Measurements from ENCODE around the gene GMCL1.
"Not testable (repeated sequence)": the region's sequence is repeated elsewhere in the genome, so short reads cannot be mapped to it uniquely, and the experiment has no call there.

Gene GMCL1

DNA sequence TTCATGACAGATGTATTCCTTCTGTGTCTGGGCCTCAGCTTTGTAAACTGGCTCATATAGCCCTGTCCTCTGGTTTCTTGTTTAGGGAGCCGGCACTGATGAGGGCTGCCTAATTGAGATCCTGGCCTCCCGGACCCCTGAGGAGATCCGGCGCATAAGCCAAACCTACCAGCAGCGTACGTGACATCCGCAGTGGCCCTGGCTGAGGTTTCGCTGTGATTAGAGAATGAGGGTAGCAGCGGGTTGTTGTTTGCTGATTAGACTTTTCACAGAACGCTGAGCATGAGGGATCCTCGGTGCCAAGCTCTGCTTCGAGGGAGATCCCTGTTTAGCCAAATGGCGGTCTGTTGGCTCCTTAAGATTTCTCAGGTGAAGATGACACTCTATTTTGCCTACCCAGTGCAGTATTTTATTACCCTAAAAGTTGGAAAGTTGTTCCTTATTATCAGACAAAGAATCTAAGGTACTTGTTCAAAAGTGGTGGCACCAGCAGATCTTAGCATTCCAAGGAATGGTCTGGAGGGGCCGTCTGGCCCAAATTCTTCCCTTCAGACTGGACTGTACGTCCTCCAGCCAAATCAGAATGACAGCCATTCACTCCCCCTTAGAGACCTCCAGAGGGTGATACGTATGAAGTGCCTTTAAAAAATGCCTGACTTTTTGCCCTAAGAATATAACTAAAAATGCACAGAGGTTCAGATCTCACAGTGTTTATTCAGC lies 21.5 kb upstream of the GMCL1 start:
- DNase-seq (ENCODE audit: low spot score): no peak

DNA sequence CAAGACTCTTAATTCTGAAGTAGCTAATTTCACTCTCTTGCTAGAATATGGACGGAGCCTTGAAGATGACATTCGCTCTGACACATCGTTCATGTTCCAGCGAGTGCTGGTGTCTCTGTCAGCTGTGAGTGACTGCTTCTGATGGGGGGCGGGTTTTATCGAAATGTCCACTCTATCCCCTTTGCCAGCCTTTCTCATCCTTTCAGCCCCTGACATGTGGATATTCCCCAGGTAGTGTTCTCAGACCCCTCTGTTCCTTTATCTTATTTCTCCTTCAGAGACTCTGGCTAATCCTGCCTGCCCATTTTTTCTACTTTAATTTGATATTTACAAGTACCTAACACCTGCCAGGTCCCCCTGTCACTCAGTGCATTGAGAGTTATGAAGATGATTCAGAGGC lies 18.9 kb upstream of the GMCL1 start:
- DNase-seq (ENCODE audit: low spot score): no peak

DNA sequence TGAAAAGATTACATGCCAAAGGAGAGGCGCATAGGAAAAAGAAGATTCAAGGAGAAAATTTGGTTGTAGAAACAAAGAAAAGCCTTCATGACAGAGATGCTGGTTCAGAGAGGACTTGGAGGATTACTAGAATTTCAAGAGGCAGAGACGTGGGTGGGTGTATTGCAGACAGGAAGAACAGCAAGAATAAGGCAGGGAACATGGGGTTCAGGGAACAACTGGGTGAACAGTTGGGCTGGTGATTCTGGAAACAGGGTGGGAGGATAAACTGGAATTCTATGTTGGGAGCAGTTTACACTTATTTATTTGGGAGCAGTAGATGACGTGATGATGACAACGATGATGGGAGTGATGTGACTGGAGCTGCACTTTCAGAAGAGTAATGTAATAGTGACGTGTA lies 18.4 kb upstream of the GMCL1 start:
- DNase-seq (ENCODE audit: low spot score): no peak

DNA sequence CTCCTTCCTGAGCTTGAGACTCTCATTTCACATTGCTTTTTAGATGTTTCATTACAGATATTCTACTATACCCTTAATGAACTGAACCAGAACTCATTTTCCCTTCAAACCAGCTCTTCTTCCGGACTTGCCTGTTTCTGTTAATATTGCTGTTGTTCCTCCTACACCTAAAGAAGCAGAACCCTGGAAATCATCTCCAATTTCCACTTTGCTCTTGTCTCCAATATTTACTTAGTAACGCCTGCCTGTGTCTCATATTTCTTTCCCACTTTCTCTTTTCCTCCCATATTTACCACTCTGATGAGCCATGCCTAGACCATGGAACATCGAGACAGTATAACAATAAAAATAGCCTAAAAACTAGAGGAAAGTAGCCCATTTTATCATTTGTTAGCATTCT lies 17.9 kb upstream of the GMCL1 start:
- DNase-seq (ENCODE audit: low spot score): no peak

DNA sequence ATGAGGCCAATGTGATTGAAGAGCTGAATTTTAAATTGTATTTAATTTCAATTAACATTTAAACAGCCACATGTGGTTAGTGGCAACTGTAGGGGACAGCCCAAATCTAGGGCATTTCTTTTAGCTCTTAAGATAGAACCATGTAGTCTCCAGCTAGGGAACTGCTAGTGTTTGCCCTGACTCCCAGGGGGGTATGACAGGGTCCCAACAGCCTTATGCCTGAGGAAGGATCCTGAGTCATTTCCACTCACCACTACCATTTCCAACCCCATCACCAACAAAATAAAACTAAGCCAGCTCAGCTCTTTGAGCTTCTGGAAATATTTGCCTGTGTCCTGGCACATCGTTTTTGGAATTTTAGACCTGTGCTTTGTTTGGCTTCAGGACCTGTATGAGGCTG lies 13.7 kb upstream of the GMCL1 start:
- no peak for DNase-seq (ENCODE audit: low spot score)

DNA sequence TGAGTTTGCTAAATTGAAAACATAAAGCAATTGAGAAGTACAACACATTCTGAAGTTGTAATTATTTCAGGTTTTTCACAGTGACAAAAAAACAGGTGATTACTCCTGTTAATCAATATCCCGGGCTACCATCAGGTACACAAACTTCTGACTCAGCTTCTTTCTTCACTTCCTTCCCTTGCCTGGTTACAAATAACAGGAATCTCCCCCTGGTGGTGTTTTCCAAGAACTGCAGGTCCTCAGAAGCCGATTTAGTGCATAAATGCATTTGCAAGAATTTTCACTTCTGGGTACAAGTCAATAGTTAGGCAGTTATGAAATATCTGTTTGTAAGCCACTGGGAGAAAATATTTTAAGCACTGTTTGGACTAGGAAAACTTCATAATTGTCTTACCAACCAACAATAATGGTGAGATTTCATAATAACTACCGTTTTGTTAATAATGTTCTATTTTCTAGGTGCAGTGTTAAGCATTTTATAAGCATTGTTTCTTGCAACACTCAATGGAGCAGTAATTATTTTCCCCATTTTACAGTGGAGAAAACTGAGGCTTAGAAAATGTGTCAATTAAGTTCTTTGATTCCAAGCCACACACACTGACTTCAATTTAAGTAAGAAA lies 12.4 kb upstream of the GMCL1 start:
- DNase-seq (ENCODE audit: low spot score): peak; percentile 74

DNA sequence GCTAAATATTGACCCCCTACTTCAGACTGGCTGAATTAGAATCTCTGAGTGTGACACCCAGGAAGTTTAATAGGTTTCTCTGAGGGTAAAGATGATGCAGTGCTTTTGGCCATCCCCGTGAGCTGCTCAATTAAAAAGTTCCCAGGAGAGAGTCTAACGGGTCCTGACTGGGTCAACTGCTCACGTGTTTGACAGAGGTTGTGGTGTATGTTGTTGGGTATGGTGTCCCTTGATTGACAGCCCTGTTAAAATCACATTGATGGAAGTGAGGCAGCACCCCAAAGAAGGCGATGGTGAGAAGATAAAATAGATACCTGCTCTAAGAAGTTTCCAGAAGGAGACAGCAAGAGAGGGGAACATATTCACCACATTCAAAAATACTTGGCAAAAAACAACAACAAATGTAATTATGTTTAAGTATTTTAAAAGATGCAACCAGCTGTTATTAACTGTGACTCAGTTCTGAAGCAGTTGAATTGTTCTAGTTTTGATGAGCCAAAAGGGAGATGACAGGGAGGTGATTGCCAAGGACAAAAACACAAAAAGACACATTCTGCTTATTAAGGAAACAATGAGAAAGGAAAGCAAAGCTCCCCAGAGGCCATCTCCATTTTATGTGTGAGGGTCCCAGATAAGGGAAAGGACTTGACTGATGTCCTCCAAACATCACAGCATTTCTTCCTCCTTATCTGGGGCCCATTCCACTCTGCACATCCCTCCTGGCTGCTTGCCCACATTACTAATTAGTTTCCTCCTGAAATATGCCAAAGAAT lies 11.5 kb upstream of the GMCL1 start:
- DNase-seq (ENCODE audit: low spot score): no peak

DNA sequence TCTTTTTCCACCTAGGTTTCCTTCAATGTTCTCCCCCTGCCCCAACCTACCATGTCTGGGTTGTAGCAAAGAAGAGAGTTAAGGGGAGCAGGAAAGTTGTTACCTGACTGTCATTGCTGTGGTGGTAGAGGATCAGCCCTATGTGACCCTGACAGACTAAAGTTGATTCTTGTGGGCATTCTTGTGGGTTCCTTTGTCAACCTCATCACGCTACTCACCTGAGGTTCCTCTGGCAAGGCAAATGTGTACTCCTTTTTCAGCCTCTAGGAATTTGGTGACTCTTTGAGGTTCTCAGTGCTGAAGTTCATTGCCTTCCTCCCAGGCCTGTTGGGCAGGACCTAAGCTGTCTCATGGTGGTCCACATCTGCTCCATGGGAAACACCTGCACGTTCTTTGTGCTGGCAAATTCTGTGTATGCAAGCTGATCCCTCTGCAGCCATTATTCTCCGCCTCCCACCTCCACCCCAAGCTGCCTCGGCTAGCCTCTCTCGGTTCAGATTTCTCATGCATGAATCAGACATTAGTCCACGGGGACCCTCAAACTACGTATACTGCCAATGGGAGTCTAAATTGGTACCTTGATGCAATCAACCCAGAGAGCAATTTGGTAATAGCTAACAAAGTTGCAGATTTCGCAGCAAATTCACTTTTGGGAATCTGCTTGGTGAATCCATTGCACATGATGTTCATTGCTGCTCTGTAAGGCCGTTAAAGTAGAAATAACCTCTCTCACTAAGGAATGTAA lies 1.5 kb upstream of the GMCL1 start:
- DNase-seq (ENCODE audit: low spot score): no peak

DNA sequence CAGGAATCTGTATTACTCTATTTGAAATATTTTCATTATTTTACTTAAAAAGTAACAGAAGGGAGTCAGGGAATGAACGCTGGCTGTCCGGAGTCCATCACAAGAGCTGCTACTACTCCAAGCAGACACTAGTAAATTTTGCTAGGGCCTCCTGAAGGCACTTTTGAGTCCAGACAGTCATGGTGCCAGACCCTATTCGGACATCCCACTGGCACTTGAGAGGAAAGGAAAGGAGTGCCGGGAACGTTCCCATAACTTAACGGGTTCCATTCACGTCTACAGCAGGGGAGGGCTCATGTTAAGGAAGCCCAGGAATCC lies 563 bp upstream of the GMCL1 start:
- DNase-seq (ENCODE audit: low spot score): no peak

DNA sequence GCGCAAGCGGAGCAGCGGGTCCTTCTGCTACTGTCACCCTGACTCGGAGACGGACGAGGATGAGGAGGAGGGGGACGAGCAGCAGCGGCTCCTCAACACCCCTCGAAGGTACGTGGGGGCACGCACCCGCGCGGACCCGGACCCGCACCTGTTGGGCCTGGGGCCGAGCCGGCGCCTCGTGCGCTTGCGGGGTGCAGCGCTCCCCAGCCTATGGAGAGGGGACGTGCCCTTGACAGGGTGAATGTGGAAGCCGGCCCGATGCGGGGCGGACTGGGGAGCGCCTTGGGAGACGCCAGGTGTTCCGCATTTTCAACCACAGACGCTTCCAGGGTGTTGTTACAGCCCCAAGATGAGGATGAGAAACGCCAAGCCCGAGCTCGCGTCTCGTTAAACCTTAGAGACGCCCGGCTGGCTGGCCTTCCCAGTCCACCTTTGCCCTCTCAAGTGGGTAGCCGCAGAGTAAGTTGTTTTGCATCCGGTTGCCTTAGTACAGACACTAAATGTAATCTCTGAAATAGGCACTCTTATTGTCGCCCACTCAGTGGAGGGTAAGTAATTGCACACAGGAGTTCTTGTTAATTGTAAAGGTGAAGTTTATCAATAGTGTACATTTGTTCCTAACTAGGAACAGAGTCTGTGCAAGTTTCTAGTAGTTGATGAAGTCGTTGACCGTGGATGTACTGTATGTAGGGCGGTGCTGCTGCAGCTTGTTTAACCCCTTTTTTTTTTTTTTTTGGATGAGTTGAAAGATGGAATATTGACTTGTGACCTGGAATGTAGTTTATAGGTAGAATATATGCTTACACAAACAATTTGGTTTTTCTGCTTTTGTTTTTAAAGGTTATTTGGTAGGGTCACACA lies 815 bp downstream of the GMCL1 start:
- peak; percentile 20 for DNase-seq (ENCODE audit: low spot score)

DNA sequence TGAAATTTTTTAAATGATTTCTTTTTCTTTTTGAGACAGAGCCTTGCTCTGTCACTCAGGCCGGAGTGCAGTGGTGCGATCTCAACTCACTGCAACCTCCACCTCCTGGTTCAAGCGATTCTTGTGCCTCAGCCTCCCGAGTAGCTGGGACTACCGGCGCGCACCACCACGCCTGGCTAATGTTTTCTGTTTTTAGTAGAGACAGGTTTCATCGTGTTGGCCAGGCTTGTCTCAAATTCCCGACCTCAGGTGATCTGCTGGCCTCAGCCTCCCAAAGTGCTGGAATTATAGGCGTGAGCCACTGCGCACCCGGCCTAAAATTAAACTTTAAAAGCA lies 1.4 kb downstream of the GMCL1 start:
- DNase-seq (ENCODE audit: low spot score): not testable (repeated sequence)

DNA sequence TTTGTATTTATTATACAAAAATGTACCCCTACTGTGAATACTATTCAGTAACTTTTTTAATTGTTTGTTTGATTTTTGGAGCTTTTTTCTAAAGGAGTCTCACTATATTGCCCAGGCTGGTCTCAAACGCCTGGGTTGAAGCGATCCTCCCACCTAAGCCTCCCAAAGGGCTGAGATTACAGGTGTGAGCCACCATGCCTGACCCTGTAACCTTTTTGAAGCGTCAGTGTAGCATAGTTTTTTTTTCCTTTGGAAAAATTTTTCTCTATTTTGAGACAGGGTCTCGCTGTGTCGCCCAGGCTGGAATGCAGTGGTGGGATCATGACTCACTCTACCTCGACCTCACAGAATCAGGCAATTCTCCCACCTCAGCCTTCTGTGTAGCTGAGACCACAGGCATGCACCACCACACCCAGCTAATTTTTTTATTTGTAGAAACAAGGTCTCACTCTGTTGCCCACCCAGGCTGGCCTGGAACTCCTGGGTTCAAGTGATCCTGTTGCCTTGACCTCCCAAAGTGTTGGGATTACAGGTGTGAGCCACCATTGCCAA lies 2.0 kb downstream of the GMCL1 start:
- no peak for DNase-seq (ENCODE audit: low spot score)

DNA sequence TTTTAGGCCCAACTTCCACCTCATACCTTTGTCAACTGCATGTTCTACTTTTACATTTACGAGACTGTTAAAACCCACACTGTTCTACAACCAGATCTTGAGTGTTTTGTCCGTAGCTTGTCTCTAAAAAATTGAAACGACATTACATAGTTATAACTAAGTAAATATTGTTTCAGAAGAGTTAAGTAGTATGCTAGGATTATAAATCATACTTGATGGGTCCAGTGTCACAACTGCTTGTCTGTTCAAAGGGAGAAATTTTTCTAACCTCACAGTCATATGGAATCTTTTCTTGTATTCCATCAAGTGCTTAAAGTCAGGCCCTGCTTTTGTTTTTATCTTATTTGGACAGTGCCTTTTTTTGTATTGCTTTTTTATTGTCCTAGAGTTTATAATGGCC lies 4.3 kb downstream of the GMCL1 start:
- no peak for DNase-seq (ENCODE audit: low spot score)

DNA sequence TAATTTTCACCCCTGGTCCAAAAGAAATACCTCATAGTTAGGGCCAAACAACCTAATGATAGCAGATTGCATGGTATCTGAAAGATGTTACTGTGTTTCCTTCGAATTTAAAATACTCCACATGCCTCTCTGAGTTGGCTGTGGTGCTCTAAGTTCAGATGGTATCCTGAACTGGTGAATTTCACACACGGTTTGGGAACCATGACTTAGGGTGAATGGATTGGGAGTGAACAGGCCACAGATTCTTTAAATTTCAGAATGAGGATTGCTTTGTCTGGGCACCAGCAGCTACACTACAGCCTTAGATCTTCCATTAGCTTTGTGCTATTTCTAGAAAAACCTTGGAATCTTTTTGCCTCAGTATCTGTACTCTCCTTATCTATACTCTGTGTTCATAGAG lies 6.2 kb downstream of the GMCL1 start:
- DNase-seq (ENCODE audit: low spot score): no peak

DNA sequence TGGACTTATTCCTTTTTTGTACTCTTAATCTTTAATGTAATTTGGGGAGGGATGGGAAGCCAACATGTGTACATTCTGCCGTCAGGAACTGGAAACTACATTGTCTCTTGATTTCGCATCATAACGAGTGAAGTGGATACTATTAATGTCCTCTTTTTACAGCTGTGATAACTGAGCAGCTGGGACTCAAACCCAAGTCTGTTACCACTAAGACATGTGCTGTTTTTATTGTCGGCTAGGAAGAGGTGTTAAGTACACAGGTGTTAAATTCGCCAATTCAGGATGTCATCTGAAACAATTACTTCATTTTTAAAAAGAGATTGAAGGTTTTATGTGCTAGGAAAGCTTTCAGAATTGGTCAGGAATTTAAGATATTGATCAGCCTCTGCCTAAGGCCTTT lies 6.9 kb downstream of the GMCL1 start:
- no peak for DNase-seq (ENCODE audit: low spot score)

DNA sequence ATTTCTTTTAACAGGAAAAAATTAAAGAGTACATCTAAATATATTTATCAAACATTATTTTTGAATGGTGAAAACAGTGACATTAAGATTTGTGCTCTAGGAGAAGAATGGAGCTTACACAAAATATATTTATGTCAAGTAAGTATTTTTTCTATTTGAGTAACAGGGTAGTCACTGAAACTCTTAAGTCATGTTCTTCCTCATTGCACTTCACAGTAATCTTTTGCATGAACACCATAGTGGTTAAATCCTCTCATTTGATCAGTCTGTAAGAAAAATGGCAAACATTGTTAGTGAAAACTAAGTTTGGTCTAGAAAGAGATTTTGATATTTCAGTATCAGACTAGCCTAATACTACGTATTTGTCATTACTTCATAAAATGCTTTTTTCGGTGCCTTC lies 8.1 kb downstream of the GMCL1 start:
- DNase-seq (ENCODE audit: low spot score): no peak

DNA sequence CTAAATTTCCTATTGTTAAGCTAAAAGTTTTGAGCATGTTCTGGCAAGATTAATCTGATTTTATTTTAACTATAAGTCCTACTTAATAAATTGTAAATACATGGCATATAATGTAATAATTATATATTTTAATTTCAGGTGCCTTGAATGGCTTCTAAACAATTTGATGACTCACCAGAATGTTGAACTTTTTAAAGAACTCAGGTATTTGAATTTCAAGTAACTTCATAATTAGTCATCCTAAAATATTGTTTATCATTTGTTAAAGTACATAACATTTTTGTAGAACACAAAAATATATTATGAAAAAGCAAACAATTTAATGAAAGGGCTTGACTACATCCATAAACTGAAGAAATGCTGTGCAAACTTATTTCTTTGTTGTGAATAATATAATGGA lies 14.5 kb downstream of the GMCL1 start:
- DNase-seq (ENCODE audit: low spot score): no peak

DNA sequence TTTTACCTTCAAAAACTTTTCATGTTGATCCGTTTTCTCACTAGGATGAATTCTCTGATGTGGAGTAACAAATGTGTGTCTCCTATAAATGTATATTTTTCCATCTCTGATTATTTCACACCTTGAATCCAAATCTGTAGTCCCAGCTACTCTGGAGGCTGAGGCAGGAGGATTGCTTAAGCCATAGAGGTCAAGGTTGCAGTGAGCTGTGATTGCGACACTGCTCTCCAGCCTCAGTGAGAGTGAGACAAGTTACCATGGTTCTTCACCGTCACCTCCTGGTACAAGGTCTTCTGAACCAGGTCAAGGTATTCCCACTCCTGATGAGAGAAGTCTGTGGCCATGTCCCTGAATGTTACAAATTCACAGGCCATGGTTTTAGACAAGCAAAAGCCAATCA lies 15.1 kb downstream of the GMCL1 start:
- no peak for DNase-seq (ENCODE audit: low spot score)

DNA sequence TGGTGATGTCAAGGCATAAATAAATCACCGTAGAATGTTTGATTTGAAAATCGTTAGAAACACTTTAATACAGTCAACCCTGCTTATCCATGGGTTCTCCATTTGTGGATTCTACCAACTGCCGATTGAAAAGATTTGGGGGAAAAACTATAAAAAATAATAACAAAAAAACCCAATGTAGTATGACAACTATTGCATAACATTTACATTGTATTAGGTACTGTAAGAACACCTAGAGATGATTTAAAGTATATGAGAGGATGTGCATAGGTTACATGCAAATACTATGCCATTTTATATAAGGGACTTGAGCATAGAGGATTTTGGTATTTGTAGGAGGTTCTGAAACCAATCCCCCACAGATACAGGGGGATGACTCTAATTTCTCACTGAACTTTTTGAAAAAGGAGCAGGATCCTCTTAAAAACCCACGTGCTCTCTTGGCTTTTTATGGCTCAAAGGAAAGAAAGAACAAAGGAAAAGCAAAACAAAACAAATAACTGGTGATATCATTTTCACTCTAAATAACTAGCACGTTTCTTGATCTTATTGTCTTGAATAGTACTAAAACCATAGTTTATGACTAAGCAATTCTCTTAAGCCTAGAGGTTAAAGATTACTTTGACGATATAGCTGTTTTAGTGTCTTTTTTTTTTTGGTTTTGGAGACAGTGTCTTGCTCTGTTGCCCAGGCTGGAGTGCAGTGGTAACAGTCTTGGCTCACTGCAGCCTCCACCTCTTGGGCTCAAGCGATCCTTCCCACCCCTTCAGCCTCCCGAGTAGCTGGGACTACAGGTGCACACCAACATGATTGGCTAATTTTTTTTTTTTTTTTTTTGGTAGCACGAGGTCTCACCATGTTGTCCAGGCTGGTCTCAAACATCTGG lies 17.0 kb downstream of the GMCL1 start:
- DNase-seq (ENCODE audit: low spot score): no peak

DNA sequence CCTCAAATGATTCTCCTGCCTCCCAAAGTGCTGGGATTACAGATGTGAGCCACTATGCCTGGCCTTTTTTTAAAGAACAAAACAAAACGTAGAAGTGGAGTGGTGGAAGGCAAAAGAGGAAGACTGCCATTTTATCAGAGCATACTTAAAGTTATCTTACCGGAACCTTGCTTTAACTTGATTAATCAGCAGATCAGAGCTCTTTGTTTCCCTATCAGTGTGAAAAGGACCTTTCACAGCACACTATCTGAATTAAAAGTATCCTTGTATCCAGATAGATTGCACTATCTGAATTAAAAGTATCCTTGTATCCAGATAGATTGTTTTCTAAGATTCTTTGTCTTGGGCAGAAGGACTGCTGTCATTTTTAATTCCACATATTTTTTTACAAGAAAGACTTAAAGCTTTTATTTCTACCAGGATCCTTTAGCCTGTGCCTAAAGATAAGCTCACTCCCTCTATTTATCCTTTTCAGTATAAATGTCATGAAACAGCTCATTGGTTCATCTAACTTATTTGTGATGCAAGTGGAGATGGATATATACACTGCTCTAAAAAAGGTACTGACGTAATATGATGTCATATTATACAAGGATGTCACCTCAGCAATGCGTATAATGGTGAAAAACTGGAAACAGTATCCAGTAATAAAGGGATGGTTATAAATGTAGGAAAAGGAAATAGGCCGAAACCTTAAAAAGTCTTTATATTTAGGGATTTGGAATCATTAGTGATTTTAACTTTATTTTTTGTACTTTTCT lies 17.8 kb downstream of the GMCL1 start:
- DNase-seq (ENCODE audit: low spot score): no peak

Measured in AG08395 (cell line).